Left renal cortex interstitium (tissue), 4 donors: ENCODE measurements around the gene EIF5. TPM values are rescaled to one million over a fixed set of nuclear protein-coding genes. Genes with fewer than 3 reads are reported as not detected.

Source experiments
- DNase-seq, 4 donors: peaks; one replicate each; pipeline ENCODE4 v3.0.0-alpha.2; 2013; ENCODE audit warnings: low read depth in 4 of 4, low spot score in 2 of 4, missing footprints in 1 of 4
- polyA plus RNA-seq, 4 donors: library from polyadenylated mRNA; unstranded; fragments of 120-200 nt; gene quantifications; one replicate each; pipeline ENCODE4 v1.2.1, GENCODE V29; 2013; ENCODE audit not compliant: insufficient read length in 4 of 4

The EIF5 gene
- polyA plus RNA-seq, 4 donors: 228 to 261 (median 241) TPM

- DNase-seq: no peak
These were observed 56.6 kb downstream of the EIF5 start for GRCh38 chr14:103390605-103391004.

GRCh38 chr14:103391048-103391447 is 57.0 kb downstream of the EIF5 start:
- DNase-seq: no peak

GRCh38 chr14:103392106-103392505 is 58.1 kb downstream of the EIF5 start:
- DNase-seq: no peak

GRCh38 chr14:103392572-103392971 is 58.5 kb downstream of the EIF5 start:
- DNase-seq: no peak

GRCh38 chr14:103393070-103393469 is 59.0 kb downstream of the EIF5 start:
- no peak for DNase-seq

GRCh38 chr14:103393676-103394626 is 59.9 kb downstream of the EIF5 start:
- DNase-seq: no peak

Other genes starting within 250 kb of the EIF5 start
- gene EXOC3L4, start 239.5 kb upstream of the EIF5 start, polyA plus RNA-seq: 1 to 10 TPM; 2.5 to 5.8 (median 3.9) TPM
- 10 to 100 TPM; 22.1 to 49.1 (median 37.5) TPM for gene TNFAIP2, start 210.8 kb upstream of the EIF5 start, polyA plus RNA-seq
- 100 to 1,000 TPM in 2 of 4 donors, 10 to 100 TPM in 2; 82.0 to 123 (median 101) TPM for gene MARK3, start 51.2 kb downstream of the EIF5 start, polyA plus RNA-seq
- gene CKB, start 188.6 kb downstream of the EIF5 start, polyA plus RNA-seq: 100 to 1,000 TPM; 124 to 203 (median 154) TPM
- gene TRMT61A, start 195.0 kb downstream of the EIF5 start, polyA plus RNA-seq: 1 to 10 TPM; 6.0 to 9.8 (median 8.8) TPM
- gene BAG5, start 228.4 kb downstream of the EIF5 start, polyA plus RNA-seq: 10 to 100 TPM; 26.6 to 31.4 (median 30.6) TPM
- 10 to 100 TPM; 39.1 to 48.1 (median 44.2) TPM for gene COA8, start 228.7 kb downstream of the EIF5 start, polyA plus RNA-seq